ENCODE measurements around the gene PLEKHG5.

The PLEKHG5 gene

DNA sequence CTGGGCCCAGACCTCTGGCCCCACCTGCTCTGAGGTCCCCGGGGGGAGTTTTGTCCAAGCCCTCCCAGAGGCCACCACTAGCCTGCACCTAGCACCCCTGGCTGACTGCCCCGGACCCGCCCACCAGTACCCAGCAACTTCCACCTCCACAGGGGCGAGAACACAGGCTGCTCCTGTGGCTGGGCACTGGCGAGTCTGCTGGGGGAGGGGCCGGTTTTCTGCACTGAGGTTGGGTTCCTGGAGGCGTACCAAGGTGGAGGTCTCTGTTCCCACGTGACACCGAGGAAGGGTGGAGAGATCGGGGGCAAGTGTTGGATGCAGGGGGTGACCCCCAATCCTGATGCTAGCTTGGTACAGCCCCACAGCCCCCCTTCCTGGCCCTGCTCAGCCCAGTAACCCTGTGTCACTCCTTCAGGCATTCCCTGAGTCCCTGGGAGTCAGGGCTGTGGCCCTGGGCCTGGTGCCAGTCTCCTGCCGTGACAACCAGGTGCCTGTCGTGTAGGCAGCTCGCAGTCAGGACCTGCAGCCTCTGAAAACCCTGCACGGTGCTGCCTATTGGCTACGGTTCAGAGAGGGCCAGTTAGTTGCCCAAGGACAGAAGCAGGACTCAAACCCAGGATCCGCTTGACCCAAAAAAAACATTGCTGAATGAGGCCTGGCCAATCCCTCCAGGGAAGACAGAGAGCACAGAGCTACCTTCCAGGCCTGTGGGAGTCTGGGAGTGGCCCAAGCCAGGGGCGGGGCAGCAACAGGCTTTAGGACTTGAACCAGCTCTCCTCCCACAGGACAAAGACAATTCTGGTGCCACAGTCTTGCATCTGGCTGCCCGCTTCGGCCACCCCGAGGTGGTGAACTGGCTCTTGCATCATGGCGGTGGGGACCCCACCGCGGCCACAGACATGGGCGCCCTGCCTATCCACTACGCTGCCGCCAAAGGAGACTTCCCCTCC is 63.8 kb downstream of the PLEKHG5 start:
- FAIRE-seq (no peak), DNase-seq (ENCODE audit: insufficient read length, low spot score) (no peak)
- TF ChIP-seq, protein P1, sequence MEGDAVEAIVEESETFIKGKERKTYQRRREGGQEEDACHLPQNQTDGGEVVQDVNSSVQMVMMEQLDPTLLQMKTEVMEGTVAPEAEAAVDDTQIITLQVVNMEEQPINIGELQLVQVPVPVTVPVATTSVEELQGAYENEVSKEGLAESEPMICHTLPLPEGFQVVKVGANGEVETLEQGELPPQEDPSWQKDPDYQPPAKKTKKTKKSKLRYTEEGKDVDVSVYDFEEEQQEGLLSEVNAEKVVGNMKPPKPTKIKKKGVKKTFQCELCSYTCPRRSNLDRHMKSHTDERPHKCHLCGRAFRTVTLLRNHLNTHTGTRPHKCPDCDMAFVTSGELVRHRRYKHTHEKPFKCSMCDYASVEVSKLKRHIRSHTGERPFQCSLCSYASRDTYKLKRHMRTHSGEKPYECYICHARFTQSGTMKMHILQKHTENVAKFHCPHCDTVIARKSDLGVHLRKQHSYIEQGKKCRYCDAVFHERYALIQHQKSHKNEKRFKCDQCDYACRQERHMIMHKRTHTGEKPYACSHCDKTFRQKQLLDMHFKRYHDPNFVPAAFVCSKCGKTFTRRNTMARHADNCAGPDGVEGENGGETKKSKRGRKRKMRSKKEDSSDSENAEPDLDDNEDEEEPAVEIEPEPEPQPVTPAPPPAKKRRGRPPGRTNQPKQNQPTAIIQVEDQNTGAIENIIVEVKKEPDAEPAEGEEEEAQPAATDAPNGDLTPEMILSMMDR (IDR thresholded peaks at IDR 0.05; ENCODE audit: insufficient read depth, missing control alignments) = no peak

DNA sequence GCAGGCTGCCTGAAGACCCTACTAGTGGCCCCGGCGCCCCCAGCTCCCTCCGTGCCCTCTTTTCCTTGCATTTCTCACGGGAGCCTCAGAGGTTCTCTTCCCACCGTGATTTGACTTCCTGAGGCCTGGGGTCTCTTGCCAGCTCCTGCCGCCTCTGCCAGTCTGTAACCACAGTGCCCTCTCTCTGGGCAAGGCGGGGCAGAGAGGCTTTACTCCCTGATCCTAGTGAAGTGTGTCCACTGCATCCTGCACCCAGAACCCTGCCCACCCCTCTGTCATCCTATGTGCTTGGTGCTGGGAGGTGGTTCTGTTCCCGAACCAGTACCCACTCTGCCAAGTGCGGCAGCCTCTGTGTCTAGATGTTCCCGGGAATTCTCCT is 64.5 kb downstream of the PLEKHG5 start:
- TF ChIP-seq, protein P1 (IDR thresholded peaks at IDR 0.05; ENCODE audit: insufficient read depth, missing control alignments) = no peak
- FAIRE-seq = no peak

DNA sequence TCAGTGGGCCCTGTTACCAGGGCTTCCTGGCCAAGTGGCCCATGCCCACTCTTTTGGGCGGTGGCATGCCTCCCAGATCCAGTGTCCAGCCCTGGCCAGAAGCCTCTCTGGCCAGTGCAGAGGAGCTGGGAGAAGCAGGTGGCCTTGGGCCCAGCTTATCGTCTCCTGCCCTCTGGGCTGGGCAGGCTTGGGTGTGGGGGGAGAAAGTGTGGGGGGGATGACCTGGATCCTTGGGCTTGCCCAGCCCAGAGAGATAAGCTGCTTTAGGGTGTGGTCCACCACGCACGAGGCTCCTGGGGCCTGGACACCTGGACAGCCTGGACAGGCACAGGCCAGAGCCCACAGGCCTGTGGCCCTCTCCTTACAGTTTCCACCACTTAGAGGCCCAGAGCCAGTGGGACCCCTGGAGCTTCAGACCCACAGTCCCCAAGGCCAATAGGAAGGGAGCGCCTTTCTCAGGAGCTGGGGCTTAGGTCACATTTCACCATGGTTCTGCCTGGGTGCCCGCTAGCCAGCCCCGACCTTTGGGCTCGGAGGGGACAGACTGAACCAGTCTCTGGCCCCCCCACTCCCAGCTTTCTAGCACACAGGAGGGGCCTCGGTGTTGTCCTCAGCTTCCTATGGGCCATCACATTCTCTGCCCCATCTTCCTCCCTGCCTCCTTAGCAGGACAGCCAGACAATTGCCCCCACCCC is 65.0 kb downstream of the PLEKHG5 start:
- FAIRE-seq = no peak
- DNase-seq (ENCODE audit: insufficient read length, low spot score) = no peak
- TF ChIP-seq, protein P1 (IDR thresholded peaks at IDR 0.05; ENCODE audit: insufficient read depth, missing control alignments) = no peak

More for the DNA sequence above, 64.5 kb downstream of the PLEKHG5 start:
- no peak for DNase-seq (ENCODE audit: insufficient read length, low spot score)

DNA sequence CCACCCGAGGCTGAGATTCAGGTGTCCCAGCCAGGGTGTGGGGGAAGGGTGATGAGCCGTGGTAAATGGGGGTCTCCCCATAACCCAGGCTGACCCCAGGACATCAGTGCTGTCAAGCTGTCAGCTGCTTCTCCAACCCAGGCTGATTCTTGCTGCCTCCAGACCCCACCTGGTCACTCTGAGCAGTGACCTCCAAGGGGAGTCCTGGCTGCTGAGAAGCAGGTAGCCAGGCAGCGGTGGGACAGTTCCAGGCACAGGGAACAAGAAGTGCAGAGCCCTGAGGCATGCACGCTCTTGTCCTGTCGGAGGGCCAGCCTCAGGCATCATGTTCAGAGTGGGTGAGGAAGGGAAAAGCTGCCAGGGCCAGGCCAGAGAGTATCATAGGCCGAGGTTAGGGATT is 65.8 kb downstream of the PLEKHG5 start:
- TF ChIP-seq, protein P1 (IDR thresholded peaks at IDR 0.05; ENCODE audit: insufficient read depth, missing control alignments) = no peak
- FAIRE-seq = no peak
- no peak for DNase-seq (ENCODE audit: insufficient read length, low spot score)

DNA sequence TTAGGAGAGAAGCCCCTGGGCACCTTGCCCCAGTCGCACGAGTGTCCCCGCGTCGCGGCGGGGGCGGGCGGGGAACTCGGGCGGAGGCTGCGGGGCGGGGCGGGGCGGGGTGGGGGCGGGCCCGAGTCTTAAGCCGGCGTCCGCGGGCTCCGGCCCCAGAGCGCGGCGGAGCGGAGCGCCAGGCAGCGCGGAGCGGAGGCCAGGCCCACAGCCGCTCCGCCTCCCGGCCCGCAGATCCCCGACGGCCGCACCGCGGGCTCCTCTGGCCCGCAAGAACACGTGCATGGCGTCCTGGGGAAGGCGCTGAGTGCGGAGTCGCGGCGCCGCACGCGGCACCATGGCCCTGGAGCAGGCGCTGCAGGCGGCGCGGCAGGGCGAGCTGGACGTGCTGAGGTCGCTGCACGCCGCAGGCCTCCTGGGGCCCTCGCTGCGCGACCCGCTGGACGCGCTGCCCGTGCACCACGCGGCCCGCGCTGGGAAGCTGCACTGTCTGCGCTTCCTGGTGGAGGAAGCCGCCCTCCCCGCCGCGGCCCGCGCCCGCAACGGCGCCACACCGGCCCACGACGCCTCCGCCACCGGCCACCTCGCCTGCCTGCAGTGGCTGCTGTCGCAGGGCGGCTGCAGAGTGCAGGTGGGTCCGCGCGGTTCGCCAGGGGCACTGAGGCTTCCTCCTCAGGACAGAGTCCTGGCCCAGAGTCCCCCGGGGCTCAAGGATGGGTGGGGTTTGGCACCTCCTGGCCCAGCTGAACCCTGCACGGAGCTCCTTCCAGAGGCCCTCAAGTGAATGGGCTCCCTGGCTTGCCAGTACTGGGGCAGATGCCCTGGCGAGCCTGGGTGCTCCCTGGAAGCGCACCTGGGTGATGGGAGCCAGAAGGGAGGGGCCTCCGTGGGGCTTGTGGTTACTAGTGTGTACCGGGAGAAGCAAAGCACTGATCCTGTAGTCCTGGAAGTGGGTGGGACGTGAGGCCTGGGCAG is 66.6 kb downstream of the PLEKHG5 start, which contains the start of gene ESPN:
Gene ESPN, plus strand, starts transcription at position 158 of the 975 bp plus-strand sequence. Its CDS starts 180 bp downstream, at position 338.
- peak; percentile 67 for DNase-seq (ENCODE audit: insufficient read length, low spot score)
- TF ChIP-seq, protein P1 (IDR thresholded peaks at IDR 0.05; ENCODE audit: insufficient read depth, missing control alignments) = no peak
- no peak for FAIRE-seq

DNA sequence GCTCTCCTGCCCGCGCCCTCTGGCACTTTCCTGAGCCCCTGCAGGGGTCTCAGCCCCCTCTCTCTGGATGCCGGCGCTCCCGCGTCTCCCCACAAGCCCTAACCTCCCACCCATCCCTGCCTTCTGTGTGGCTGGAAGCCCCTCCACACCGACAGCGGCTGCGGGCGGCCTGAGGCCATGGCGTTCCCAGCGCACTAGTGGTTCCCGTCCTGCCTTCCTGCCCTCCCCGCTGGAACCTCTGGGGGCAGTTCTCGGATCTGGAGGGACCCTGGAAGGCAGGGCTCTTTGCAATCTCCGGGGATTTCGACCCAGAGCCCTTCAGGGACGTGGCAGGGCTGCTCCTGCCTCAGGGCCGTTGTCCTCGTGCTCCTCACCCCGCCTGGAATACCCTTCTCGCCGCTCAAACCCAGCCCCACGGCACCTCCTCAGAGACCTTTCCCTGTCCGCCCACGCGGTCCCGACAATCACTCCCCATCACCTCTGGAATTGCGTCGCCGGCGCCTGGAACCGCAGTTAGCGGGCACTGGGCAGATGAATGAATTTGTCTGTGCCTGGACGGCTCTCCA is 67.4 kb downstream of the PLEKHG5 start:
- TF ChIP-seq, protein P1 (IDR thresholded peaks at IDR 0.05; ENCODE audit: insufficient read depth, missing control alignments) = no peak
- no peak for FAIRE-seq
- DNase-seq (ENCODE audit: insufficient read length, low spot score) = no peak
